K562 (cell line): ENCODE results near the gene DCAF6. TPM values are rescaled to one million over a fixed set of nuclear protein-coding genes. Genes with fewer than 3 reads are reported as not detected.
A peak's percentile ranks its signal among the peaks of the same experiment; 100 is the strongest.

ENCODE experiments used
- HDGF ChIP-seq: fragments of 450-650 bp; IDR thresholded peaks from 2 replicates; pipeline ENCODE4 v1.6.1; 2016
- MYNN ChIP-seq, 2 experiments: sonication (generic); formaldehyde crosslinking in 1 of 2; IDR thresholded peaks; 2 replicates each; pipeline versions ENCODE4 v1.5.0 to v1.6.1; 2016 to 2020; ENCODE audit warnings: antibody characterized with exemption in 1 of 2, missing genetic modification reagents in 1 of 2
- ZKSCAN8 ChIP-seq: fragments of 200-800 bp; sonication (Bioruptor generic); IDR thresholded peaks from 2 replicates; pipeline ENCODE4 v1.6.1; 2016; ENCODE audit warnings: missing genetic modification characterization, missing compliant biosample characterization
- ZNF41 ChIP-seq: fragments of 250-450 bp; sonication (Bioruptor Pico); conservative IDR thresholded peaks from 2 replicates; pipeline ENCODE4 v1.4.0; 2020; ENCODE audit warnings: mild to moderate bottlenecking
- polyA plus RNA-seq, 8 experiments: library from polyadenylated mRNA; depleted of rRNA in 4 of 8; stranded (reverse) in 5 of 8; unstranded in 3 of 8; fragments of >200 nt; fragmentation: Nextera tagmentation in 2 of 8; fragmentation: Illumina TruSeq in 1 of 8; extraction: Ambion mirVana in 2 of 8; extraction: Trizol in 1 of 8; gene quantifications; 2 replicates each; pipeline versions ENCODE4 v1.2.1 to v1.2.3, GENCODE V29; 2011 to 2014; ENCODE audit warnings: inconsistent platforms in 1 of 8, missing spikeins in 1 of 8
- total RNA-seq, 7 experiments: library from RNA; depleted of rRNA in 6 of 7; stranded (reverse); fragments of >200 nt in 6 of 7; fragmentation: Illumina TruSeq in 2 of 7; extraction: Trizol in 2 of 7; gene quantifications; 2 replicates each; pipeline versions ENCODE4 v1.2.1 to v1.2.3, GENCODE V29; 2011 to 2021; ENCODE audit warnings: low replicate concordance in 1 of 7
- TF ChIP-seq, protein P1 (sequence below): conservative IDR thresholded peaks from 2 replicates; pipeline ENCODE4 v1.6.1; 2011; ENCODE audit warnings: low read depth, mild to moderate bottlenecking, low read length; ENCODE audit not compliant: control insufficient read depth
- TF ChIP-seq, protein P2 (sequence below), 2 experiments: IDR thresholded peaks; 2 replicates each; pipeline ENCODE4 v1.6.1; 2012; ENCODE audit warnings: improper control_type of control experiment in 2 of 2, low read depth in 2 of 2, low read length in 2 of 2, borderline replicate concordance in 1 of 2
- TF ChIP-seq, protein P3 (sequence below): sonication (generic); formaldehyde crosslinking; IDR thresholded peaks from 2 replicates; pipeline ENCODE4 v1.5.0; 2020; ENCODE audit warnings: missing genetic modification reagents
- TF ChIP-seq, protein P4 (sequence below): sonication (generic); formaldehyde crosslinking; IDR thresholded peaks from 2 replicates; pipeline ENCODE4 v1.8.1; 2023; ENCODE audit warnings: mild to moderate bottlenecking, missing genetic modification reagents
- TF ChIP-seq, protein P5 (sequence below): sonication (generic); formaldehyde crosslinking; IDR thresholded peaks from 2 replicates; pipeline ENCODE4 v1.8.1; 2023; ENCODE audit warnings: mild to moderate bottlenecking, missing genetic modification reagents

Gene DCAF6
- total and polyA plus RNA-seq, 9 of the 15 experiments (the other 6 are each of a cell fraction or from before 2014, with no cell fraction given): 19.1 to 102 (median 46.3) TPM

DNA sequence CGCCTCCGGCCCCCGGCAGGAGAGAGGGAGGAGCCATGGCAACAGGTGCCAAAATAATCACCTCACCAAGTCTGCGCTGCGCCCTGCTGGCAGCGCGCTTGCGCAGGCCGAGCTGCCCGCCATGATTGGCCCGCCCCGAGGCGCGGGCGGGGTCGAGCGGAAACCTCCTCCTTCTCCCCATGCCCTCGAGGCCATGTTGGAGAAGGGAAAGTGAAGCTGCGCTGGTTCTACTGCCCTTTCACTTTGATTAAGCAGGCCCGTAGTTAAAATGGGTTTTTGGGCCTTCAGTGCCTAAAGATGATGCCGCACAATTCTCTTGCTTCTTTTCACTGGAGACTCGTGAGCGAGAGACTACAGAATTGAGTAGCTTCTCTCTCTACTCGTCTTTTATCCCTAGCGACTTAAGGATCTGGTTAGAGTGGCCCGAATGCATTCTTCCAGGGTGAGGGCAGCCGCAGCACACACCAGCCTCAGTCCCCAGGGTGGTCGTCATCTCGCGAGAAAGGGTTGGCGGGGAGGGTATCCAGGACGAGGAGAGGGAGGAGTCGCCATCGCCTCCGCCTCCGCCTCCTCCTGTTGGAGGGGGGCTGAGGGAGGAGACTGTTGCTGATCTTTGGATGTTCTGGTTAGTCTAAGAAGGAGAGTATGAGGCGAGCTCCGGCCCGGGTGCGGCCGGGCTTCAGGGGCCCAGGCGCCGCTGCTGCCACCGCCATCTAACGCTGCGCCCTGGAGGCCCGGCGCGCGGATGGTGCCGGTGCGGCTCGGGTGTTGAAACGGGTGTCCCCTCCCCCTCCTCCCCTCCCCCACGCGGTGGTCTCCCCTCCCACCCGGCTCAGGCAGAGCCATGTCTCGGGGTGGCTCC is at the start of gene DCAF6 (continued):
- TF ChIP-seq, protein P1, sequence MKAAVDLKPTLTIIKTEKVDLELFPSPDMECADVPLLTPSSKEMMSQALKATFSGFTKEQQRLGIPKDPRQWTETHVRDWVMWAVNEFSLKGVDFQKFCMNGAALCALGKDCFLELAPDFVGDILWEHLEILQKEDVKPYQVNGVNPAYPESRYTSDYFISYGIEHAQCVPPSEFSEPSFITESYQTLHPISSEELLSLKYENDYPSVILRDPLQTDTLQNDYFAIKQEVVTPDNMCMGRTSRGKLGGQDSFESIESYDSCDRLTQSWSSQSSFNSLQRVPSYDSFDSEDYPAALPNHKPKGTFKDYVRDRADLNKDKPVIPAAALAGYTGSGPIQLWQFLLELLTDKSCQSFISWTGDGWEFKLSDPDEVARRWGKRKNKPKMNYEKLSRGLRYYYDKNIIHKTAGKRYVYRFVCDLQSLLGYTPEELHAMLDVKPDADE: peak; percentile 74
- TF ChIP-seq, protein P2, sequence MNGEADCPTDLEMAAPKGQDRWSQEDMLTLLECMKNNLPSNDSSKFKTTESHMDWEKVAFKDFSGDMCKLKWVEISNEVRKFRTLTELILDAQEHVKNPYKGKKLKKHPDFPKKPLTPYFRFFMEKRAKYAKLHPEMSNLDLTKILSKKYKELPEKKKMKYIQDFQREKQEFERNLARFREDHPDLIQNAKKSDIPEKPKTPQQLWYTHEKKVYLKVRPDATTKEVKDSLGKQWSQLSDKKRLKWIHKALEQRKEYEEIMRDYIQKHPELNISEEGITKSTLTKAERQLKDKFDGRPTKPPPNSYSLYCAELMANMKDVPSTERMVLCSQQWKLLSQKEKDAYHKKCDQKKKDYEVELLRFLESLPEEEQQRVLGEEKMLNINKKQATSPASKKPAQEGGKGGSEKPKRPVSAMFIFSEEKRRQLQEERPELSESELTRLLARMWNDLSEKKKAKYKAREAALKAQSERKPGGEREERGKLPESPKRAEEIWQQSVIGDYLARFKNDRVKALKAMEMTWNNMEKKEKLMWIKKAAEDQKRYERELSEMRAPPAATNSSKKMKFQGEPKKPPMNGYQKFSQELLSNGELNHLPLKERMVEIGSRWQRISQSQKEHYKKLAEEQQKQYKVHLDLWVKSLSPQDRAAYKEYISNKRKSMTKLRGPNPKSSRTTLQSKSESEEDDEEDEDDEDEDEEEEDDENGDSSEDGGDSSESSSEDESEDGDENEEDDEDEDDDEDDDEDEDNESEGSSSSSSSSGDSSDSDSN (IDR thresholded peaks at IDR 0.05; ENCODE audit: borderline replicate concordance in 1 of 2, low read depth in 2 of 2, low read length in 2 of 2): peak; percentile 95 to 98
- TF ChIP-seq, protein P3, sequence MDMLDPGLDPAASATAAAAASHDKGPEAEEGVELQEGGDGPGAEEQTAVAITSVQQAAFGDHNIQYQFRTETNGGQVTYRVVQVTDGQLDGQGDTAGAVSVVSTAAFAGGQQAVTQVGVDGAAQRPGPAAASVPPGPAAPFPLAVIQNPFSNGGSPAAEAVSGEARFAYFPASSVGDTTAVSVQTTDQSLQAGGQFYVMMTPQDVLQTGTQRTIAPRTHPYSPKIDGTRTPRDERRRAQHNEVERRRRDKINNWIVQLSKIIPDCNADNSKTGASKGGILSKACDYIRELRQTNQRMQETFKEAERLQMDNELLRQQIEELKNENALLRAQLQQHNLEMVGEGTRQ (CRISPR knock-in tag): no peak
- TF ChIP-seq, protein P4, sequence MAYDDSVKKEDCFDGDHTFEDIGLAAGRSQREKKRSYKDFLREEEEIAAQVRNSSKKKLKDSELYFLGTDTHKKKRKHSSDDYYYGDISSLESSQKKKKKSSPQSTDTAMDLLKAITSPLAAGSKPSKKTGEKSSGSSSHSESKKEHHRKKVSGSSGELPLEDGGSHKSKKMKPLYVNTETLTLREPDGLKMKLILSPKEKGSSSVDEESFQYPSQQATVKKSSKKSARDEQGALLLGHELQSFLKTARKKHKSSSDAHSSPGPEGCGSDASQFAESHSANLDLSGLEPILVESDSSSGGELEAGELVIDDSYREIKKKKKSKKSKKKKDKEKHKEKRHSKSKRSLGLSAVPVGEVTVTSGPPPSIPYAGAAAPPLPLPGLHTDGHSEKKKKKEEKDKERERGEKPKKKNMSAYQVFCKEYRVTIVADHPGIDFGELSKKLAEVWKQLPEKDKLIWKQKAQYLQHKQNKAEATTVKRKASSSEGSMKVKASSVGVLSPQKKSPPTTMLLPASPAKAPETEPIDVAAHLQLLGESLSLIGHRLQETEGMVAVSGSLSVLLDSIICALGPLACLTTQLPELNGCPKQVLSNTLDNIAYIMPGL: peak; percentile 61; the same call in 1 of the 2 replicates
- TF ChIP-seq HDGF: no peak
- peak; percentile 39; the same call in 1 of the 2 replicates for TF ChIP-seq MYNN (IDR thresholded peaks at IDR 0.05)
- no peak for TF ChIP-seq MYNN (CRISPR knock-in tag; IDR thresholded peaks at IDR 0.05)
- no peak for TF ChIP-seq ZKSCAN8 (CRISPR knock-in tag)
- TF ChIP-seq ZNF41 (CRISPR knock-in tag): no peak
- TF ChIP-seq, protein P5, sequence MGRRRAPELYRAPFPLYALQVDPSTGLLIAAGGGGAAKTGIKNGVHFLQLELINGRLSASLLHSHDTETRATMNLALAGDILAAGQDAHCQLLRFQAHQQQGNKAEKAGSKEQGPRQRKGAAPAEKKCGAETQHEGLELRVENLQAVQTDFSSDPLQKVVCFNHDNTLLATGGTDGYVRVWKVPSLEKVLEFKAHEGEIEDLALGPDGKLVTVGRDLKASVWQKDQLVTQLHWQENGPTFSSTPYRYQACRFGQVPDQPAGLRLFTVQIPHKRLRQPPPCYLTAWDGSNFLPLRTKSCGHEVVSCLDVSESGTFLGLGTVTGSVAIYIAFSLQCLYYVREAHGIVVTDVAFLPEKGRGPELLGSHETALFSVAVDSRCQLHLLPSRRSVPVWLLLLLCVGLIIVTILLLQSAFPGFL (CRISPR knock-in tag): no peak
- TF ChIP-seq, all 486 proteins: peak for 188
